Body of pancreas (tissue), 4 donors: ENCODE data around the gene SMYD1.

Source experiments
- POLR2A ChIP-seq, 3 donors: fragments of 450-650 bp; IDR thresholded peaks; one replicate each; pipeline ENCODE4 v1.6.1; 2016; ENCODE audit warnings: antibody characterized with exemption in 3 of 3, mild to moderate bottlenecking in 2 of 3
- TF ChIP-seq, protein P1 (sequence below), 7 experiments: fragments of 450-650 bp in 4 of 7; fragments of 200-600 bp in 3 of 7; sonication (generic) in 3 of 7; IDR thresholded peaks; one replicate each; pipeline ENCODE4 v1.5.1; 2016 to 2019; ENCODE audit warnings: antibody characterized with exemption in 7 of 7

DNA sequence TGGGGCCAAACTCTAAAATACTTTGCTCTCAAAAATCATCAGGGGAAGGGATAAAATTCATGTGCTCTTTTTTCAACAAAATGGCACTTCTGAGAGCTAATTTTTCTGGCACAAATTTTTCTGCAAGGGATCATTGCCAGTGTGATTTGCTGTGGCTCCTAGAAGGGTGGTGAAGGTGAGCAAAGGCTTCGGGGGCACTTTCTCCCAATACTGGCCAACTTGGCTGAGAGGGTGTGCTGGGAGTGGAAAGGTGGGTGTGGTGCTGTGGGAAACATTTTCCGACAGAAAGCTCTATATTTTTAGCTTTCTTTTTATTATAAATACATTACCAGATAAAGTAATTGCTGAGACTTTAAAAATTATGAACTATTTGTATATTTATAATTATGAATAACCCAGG, 419 bp downstream of the SMYD1 start:
- no peak for TF ChIP-seq POLR2A (IDR thresholded peaks at IDR 0.05)
- TF ChIP-seq, protein P1, sequence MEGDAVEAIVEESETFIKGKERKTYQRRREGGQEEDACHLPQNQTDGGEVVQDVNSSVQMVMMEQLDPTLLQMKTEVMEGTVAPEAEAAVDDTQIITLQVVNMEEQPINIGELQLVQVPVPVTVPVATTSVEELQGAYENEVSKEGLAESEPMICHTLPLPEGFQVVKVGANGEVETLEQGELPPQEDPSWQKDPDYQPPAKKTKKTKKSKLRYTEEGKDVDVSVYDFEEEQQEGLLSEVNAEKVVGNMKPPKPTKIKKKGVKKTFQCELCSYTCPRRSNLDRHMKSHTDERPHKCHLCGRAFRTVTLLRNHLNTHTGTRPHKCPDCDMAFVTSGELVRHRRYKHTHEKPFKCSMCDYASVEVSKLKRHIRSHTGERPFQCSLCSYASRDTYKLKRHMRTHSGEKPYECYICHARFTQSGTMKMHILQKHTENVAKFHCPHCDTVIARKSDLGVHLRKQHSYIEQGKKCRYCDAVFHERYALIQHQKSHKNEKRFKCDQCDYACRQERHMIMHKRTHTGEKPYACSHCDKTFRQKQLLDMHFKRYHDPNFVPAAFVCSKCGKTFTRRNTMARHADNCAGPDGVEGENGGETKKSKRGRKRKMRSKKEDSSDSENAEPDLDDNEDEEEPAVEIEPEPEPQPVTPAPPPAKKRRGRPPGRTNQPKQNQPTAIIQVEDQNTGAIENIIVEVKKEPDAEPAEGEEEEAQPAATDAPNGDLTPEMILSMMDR (IDR thresholded peaks at IDR 0.05) = no peak
